HG03460 (cell line): ENCODE results near the gene PLXNB3.

ENCODE experiments used
- ATAC-seq: cut with Tn5 transposase; IDR thresholded peaks from one replicate; pipeline ENCODE4 v1.9.1; 2021; ENCODE audit not compliant: unreplicated experiment

PLXNB3 gene

DNA sequence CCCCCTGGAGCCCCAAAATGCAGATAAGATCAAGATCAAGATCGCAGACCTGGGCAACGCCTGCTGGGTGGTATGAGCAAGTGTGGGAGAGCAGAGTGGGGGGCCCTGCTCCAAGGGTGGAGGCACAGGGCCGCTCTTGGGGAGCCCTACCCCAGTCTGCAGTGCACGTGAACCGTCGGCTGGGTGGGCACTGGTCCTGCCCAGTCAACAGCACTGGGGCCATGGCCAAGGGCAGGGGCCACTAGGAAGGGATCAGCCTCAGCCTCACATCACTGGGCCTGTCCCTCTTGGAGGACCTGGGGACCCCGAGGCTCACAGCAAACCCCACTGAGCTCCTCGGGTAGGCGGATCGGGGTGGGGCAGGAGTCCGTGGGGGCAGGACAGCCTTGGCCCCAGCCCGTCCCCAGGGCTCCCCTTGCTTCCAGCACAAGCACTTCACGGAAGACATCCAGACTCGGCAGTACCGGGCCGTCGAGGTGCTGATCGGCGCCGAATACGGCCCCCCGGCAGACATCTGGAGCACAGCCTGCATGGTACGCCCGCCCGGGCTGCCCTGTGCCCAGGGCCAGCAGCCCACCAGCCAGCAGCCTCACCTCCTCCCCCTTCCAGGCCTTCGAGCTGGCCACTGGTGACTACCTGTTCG lies 20.4 kb downstream of the PLXNB3 start:
- no peak for ATAC-seq

DNA sequence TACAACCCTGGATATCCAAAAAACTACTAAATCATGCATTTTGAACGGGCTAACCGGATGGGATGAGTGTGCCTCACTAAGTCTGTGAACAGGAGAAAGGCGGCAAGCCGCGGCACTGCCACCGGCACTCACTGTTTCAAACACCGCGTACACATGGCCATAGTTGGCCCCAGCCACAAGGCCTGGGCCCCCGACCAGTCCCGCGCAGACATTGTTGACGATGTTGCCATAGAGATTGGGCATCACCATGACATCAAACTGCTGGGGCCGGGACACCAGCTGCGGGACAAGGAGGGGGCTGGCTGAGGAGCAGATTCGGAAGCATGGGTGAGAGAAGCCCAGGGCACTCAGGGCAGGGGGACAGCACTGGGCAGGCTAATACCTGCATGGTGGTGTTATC lies 22.6 kb downstream of the PLXNB3 start:
- no peak for ATAC-seq

DNA sequence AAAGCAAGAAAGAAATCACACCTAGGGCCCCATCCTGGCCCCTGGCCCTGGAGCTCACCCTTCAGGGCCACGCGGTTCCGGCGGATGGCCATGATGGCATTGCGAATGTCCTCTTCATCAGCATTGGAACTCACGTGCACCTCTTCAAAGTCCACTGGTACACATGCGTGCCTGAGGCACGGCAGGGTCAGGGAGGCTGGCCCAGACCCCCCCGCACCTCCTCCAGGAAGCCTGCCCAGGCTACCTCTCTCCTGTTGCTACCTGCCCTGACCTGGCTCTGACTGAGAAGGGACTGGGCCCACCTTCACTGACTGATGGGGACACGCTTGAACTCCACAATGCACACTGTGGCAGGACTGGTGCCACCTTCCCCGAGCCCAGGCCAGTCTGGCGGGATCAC lies 25.6 kb downstream of the PLXNB3 start:
- no peak for ATAC-seq

DNA sequence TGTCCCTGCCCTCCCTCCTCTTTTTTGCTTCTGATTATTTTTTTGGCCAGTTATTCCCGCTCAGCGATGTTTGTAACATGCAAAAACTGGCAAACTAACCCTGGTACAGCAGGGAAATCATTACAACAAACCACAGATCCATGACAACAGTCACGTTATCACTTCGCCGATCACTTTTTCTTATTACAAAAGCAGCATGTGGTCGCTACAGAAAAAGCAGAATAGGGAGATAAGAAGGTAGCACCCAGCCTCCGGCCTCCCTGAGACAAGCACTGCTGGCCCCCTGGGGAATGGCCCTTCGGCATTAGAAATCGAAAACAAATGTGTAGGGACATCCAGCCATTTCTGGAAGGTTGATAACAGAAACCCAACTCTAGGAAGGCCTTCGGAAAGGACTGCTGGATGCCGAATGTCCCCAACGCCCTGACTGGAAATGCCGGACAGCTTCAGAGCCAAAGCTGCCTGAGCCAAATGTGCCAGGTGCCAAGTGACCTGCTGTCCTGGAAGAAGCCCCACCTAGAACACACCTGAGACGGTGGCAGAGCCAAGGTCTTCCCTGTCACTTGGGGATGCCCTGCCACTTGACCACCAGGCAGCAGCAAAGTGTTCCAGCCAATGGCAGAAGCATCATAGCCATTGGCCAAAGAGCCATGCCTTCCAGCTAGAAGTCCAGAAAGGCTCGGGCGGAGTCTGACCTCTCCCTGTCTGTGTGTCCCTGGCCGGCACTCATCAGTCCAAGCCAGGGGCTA lies 27.2 kb downstream of the PLXNB3 start:
- ATAC-seq = no peak

DNA sequence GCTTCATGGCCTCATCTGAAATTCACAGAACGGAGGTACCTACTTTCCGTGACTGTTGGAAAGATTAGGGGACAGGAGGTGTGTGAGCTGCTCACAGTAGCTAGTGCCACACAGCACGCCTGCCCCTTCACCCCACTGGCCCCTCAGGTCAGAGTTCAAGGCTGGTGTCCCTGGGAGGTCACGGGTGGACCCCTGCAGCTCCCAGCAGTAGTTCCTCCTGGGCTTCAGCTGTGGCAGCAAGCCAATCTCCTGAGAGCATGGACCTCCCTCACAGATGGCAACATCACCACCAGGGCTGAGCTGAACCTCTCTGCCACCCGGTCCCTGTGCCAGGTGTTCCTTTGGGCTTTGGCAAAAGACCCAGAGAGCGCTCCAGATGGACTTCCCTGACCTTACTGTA lies 28.3 kb downstream of the PLXNB3 start:
- ATAC-seq = no peak

DNA sequence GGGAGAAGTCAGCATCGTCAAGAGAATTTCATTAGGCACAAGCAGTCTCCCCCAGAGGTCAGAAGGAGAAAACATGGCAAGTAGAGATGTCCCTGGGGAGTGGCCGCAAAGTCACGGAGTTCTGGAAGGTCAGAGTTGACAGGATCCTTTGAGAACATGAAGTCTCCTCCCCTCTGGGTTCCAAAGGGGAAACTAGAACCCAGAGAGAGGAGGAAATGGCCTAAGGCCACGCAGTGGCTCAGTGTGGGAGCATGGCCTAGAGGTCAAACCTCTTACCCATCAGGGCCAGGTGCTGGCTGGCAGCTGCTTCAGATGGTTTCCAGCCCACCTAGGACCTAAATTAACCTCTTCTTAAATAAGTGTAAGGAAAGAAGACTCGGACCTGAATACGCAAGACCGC lies 29.2 kb downstream of the PLXNB3 start:
- no peak for ATAC-seq

DNA sequence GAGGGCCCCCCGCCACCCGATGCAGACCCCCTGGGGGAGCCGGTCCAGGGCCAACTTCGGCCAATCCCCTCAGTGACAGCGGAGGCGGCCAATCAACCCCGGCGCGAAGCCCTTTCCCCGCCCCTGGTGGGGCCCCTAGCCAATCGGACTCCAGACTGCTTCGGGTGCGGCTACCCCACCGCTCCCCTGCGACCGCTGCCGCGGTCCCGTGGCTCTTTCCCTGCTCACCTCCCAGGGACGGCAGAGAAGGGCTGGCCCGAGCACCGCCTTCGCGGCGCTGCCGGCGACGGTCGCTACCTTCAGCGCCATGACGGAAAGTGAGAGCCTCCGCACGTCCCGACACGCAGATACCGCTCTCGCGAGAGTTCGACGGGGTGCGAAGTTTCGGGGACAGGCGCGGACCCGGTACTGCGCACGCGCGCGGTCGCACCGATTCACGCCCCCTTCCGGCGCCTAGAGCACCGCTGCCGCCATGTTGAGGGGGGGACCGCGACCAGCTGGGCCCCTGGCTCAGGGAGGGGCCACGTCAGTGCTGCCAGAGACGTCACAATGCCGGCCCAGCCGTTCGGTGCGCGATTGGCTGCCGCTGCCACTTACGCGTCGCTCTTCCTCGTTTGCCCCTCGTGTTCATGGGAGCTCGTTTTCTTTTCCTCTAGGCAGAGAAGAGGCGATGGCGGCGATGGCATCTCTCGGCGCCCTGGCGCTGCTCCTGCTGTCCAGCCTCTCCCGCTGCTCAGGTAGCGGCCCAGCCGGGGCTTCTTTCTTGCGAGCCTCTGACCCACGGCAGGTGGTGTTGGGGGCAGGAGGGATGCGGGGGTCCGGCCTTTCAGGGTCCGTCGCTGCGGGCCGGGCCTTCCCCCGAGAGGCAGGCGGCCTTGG lies 30.2 kb downstream of the PLXNB3 start, which contains the start of the genes IDH3G and SSR4:
IDH3G (minus strand) TSS at position 358 of the 879 bp plus-strand sequence; CDS start at position 309, 49 bp downstream.
SSR4 (plus strand) TSS at position 651 of the 879 bp plus-strand sequence; CDS start at position 671, 20 bp downstream.
- peak; percentile 93 for ATAC-seq

DNA sequence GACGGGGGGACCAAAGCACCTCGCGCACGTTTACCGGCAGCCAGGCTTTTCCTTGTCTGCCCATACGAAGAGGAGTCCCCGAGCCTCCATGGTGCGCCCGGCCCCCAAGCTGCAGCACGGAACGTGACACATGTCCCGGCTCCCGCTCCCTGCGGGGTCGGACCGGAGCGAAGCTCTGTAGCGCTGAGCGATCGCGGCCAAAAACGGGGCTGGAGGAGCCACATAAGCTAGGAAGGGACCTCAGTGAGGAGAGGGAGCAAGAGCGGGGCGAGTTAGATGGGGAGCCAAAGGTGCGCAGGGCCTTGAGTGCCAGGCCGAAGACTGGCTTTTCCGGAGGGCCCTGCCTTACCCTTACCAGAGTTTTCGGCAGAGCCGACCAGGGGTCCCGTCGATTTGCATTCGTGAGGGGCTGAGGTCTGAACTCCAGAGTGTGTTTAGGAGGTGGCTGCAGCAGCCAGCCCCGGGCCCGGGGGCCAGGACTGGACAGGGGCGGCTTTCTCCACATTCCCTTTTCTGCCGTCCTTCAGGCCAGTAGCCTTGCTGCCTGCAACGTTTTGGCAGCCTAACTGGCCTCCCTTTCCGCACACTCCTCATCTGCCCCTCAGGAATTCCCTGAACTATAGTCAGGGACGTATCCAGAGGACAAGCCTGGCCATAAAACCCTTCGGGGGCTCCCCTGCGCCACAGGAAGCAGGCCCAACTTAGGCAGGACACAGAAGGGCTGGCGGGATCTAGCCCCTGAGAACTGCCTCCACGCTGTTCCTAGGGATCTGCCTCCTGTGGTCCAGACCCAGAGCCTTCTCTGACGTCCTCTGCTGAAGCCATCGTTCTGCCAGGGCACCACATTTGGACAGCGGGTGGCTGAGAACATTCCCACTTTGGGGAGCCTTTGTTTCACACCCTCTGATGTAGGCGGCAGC lies 31.1 kb downstream of the PLXNB3 start:
- no peak for ATAC-seq

DNA sequence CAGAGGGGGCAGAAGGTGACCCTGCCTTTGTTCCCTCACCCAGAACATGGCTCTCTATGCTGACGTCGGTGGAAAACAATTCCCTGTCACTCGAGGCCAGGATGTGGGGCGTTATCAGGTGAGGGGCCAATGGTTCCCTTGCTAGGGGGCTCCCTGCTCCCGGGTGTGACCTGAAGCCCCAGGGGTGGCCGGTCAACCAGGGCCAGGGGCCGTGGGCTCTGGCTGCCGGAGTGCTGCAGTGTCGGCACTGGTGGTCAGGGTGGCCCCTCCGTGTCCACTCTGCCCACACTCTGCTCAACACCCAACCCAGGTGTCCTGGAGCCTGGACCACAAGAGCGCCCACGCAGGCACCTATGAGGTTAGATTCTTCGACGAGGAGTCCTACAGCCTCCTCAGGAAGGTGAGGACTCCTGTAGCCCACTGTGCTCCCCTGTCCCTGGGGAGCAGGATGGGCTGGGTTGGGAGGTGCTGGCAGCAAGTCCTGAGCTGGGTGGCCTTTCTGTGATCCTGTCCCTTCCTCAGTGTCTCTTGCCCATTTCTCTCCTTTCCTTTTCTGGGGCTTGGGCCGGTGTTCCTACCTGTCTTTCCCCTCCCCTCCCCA lies 33.5 kb downstream of the PLXNB3 start:
- ATAC-seq = no peak

DNA sequence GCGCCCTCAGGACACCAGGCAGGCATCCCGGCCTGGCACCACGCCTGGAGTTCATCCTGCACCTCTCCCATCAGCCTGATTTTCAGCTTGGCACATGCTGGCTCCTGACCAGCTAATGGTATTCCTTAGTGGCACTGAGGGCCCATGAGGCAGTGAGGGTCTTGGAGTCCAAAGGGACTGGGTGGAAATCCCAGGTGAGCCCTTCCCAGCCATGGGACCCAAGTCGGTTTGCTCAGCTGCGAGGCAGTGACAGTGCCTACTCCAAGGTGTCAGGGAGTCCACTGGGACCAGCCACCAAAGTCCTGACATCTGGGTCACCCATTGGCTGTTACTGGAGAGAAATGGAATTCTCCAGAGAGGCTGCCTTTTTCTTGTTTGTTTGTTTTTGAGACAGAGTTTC lies 35.3 kb downstream of the PLXNB3 start:
- ATAC-seq = no peak

DNA sequence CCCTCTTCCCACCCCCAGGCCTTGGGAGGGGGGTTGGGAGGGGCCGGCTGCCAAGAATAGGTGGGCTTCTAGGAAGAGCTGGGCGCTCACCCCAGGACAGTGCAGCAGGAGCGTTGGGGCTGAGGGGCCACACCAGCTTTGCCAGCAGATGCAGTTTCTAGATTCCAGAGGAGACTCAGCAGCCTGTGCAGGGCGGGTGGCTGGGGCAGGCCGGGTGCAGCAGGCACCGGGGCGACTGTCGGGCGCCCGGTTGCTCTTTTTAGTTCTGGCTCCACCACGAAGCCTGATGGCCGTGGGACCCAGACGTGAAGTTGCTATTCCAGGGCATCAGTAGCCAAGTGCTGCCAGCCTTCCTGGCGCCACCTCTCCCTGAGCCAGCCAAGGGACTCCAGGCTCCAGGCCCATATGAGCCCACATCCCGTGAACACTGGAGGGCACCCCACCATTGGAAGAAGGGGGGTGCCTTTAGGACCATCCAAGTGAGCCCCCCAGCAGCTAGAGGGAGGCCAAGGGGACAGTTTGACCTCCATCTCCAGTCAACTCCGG lies 36.2 kb downstream of the PLXNB3 start:
- no peak for ATAC-seq

DNA sequence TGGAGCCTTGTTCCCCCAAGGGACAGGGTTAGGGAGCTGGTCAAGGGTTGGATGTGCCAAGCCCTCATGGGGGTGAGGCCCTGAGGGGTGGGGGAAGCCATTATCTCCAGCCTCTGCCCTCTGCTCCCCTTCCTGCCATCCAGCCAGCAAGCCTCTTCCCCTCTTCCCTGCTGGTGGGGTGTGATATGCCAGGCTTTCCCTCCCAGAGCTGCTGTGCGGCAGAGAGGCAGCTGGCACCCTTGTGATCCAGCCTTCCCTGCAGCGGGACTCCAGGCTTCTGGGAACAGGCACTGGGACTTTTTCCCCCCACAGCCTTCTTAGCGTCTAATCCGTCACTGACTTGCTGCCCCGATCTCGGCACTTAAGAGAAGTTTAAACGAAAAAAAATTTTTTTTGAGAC lies 36.7 kb downstream of the PLXNB3 start:
- ATAC-seq = no peak

DNA sequence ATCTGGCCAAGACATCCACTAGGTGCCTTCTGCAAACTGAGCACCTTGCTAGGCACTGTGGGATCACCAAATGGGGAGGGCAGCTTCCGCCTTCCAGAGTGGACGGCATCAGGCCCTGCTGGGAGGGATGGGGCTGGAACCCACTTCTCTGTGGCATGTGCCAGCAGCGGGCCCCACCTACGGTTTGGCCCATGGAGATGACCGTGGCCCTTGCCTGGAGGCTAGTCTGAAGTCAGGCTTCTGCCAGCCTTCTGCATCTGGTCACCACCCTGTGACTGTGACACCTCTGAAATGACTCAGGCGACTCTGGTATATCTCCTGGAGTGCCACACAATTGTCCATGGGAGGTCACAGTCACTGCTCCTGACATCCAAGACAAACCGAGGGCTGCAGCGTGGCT lies 37.6 kb downstream of the PLXNB3 start:
- ATAC-seq = no peak

DNA sequence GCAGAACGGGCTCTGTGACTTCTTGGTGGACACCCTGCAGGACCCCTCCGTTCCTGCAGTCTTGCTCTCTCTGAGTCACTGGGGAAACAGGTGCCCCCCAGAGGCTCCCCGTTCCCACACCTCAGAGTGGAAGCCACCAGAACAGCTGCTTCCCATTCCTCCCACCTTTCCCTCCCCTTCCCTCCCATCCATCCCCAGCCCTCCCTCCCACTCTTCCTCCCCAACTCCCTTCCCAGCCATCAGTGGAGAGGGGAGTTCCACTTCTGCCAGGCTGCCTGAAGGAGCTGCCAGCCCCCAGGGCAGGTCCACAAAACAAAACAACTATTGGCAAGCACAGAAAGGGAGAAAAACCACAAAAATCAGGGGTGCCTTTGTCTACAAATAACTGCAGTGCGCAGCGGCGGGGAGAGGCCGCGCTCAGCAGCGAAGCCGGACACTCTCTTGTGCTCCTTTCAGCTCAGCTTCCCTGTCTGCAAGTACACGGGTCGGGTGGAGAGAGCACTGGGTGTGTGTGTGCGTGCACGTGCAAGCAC lies 38.5 kb downstream of the PLXNB3 start:
- no peak for ATAC-seq

DNA sequence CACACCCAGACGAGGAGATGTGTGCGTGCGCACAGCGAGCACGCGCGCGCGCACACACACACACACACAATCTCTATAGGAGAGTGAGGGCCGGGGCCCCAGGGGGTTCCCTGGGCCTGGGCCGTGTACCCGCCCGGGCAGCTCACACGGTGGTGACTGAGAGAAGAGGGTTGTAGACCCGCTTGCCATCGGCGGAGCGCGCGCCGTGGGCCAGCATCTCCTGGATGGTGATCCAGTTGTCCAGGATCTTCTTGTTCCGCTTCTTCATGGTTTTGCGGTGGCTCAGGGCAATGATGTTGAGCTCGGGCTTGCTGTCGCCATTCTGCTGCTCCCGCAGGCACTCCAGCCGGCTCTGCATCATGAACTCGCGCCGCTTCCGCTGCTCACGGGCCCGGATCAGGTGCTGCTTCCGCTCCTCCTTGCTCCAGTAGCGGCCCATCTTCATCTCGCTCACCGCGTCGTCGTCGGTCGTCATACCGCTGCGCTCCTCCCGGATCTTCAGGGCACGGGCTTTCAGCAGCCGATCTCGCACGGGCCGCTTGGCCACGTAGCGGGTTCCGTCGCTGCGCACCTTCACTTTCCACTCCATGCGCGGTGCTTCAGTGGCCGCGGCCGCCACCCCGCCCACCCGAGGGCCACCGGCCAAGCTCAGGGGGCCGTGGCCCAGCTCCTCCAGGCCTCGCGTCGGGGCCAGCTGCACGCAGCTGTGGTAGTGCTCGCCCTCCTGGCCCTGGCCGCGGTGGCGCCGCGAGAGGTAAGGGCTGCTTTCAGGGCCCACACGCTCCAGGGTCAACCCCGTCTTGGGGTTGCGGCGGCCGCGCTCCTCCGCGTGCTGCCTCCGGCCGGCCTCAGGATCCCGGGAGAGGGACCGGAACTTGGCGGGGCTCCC lies 39.4 kb downstream of the PLXNB3 start:
- ATAC-seq = no peak

DNA sequence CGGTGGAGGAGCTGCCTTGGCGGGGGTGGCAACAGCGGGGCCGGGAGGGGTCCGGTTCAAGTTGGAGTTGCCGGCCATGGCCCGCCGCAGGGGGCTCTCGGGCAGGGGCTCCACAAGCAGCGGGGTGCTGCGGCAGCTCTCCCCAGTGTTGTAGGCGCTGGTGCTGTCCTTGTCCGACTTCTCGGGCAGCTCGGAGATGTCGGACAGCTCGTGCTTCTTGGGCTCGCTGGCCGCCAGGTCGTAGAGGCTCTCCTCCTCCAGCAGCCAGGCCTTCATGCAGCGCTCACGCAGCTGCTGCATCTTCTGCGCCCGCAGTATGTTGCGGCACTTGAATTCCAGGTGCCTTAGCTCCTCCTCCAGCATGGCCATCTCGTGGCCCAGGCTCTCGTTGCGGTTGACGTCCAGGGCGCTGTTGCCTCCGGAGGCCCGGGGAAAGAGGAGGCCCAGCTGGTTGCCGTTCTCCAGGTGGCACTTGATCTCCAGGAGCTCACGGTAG lies 40.1 kb downstream of the PLXNB3 start:
- ATAC-seq = no peak

DNA sequence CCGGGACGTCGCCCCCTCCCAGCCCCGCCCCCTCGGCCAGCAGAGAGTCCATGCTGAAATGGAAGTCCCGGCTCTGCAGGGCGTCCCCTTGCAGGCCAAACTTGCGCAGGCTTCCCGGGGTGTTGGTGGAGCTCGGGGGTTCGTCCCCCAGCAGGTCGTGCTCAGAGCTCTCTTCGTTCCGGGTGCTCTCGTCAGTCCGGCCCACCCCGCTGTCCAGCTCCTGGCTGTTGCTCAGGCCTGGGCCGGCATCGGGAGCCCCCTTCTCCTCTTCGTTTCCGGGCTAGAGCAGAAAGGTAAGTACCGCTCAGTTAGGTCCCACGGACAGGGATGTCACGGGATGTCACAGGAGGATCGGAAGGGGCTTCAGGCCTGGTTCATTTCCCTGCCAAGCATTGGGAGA lies 40.6 kb downstream of the PLXNB3 start:
- ATAC-seq = no peak

DNA sequence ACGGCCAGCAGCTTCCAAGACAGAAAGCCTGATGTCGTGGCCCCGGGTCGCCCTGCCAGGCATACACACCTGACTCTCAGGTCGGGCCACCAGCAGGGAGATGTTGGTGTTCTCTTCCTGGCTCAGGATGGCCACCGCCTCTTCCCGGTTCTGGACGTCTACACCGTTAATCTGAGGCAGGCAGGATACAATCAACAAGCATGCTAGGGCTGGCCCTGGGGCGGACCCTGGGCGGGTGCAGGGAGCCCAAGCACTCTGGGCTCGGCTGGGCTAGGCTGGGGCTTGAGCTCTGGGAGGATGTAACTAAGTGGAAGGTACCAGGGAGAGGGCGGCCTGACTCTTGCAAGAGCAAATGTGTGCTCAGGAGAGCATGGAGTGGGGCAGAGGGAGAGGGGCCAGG lies 41.4 kb downstream of the PLXNB3 start:
- no peak for ATAC-seq
